Esophagus muscularis mucosa (tissue), 3 donors: ENCODE data around the gene SLC37A1.

Experiments used
- CTCF ChIP-seq, 3 experiments: fragments of 200-600 bp in 2 of 3; fragments of 450-650 bp in 1 of 3; sonication (generic) in 2 of 3; IDR thresholded peaks; one replicate each; pipeline ENCODE4 v1.5.1; 2017 to 2019; ENCODE audit warnings: antibody characterized with exemption in 3 of 3, mild to moderate bottlenecking in 2 of 3, moderate library complexity in 1 of 3
- POLR2A ChIP-seq: fragments of 450-650 bp; IDR thresholded peaks from one replicate; pipeline ENCODE4 v1.6.1; 2017; ENCODE audit warnings: antibody characterized with exemption, moderate library complexity, mild to moderate bottlenecking, low read depth
- POLR2AphosphoS5 ChIP-seq, 2 donors: sonication (generic); formaldehyde crosslinking; IDR thresholded peaks; one replicate each; pipeline ENCODE4 v1.6.1; 2017; ENCODE audit warnings: antibody characterized with exemption in 2 of 2

DNA sequence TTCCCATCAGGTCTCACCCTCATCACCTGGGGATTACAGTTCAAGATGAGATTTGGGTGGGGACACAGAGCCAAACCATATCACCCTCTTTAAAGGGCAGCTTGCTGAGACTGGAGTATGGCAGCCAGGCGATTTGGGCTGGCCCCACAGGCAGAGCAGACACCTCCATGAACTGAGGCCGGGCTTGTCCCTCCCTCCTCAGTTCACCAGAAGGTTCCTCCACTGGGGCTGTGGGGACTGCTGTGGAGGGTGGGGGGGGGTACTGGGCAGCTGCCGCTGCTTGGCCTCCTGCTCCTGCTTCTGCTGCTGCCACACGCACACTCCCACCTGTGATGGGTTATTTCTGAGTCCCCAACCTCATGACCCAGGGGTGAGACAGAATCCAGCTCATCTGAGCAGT lies 85.8 kb downstream of the SLC37A1 start:
- TF ChIP-seq CTCF (IDR thresholded peaks at IDR 0.05) (no peak), POLR2AphosphoS5 (IDR thresholded peaks at IDR 0.05) (no peak), POLR2A (no peak)
